Esophagus squamous epithelium (tissue), 4 donors: Measurements from ENCODE around the gene ZNF831.

Source experiments
- CTCF ChIP-seq, 6 experiments: fragments of 450-650 bp in 4 of 6; fragments of 200-600 bp in 2 of 6; sonication (generic) in 2 of 6; IDR thresholded peaks; one replicate each; pipeline ENCODE4 v1.5.1; 2016 to 2019; ENCODE audit warnings: antibody characterized with exemption in 6 of 6, mild to moderate bottlenecking in 4 of 6, moderate library complexity in 4 of 6
- POLR2A ChIP-seq, 4 donors: fragments of 450-650 bp; IDR thresholded peaks; one replicate each; pipeline ENCODE4 v1.6.1; 2017; ENCODE audit warnings: antibody characterized with exemption in 4 of 4, mild to moderate bottlenecking in 4 of 4, moderate library complexity in 3 of 4

GRCh38 chr20:59125836-59126235, 37.8 kb upstream of the ZNF831 start:
- TF ChIP-seq CTCF (IDR thresholded peaks at IDR 0.05) (no peak), POLR2A (IDR thresholded peaks at IDR 0.05) (no peak)
